ENCODE results near the gene DISP3.

- TF ChIP-seq CTCF (IDR thresholded peaks at IDR 0.05) (no peak), POLR2A (IDR thresholded peaks at IDR 0.05) (no peak)
Observed at GRCh38 chr1:11441211-11441952, 37.6 kb upstream of the DISP3 start.
